ENCODE data around the gene MUC5B. TPM values are rescaled to one million over a fixed set of nuclear protein-coding genes. Genes with fewer than 3 reads are reported as not detected.
A peak's percentile ranks its signal among the peaks of the same experiment; 100 is the strongest.

MUC5B gene
- total RNA-seq, 1 experiment from 2014 or later, result 1.6 TPM

DNA sequence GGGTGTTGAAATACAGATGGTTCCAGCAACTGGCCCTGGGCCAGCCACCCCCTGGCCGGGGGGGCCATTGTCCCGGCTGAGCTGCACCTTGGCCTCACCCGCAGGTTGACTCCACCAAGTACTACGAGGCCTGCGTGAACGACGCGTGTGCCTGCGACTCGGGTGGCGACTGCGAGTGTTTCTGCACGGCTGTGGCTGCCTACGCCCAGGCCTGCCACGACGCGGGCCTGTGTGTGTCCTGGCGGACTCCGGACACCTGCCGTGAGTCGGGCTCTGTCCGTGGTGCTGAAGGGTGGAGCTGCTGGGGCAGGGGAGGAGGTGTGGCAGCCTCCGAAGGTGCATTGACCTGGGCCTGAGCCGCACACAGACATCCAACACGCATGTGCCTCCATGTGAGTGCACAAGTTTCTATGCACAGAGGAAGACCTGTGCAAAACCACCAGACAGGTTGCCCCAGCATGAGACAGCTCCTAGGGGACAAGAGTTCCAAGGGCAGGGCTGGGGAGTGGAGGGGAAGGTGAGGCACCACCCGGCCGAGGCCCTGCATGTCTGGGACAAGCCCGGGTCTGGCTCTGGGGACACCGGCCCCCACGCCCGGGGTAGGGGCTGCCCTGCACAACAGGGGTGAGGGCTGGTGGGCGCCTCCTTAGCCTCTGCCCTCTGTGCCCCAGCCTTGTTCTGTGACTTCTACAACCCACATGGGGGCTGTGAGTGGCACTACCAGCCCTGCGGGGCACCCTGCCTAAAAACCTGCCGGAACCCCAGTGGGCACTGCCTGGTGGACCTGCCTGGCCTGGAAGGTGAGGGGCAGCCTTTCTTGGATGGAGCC lies 16.1 kb downstream of the MUC5B start (continued):
- TF ChIP-seq ZBTB43 (CRISPR knock-in tag; IDR thresholded peaks at IDR 0.05) (no peak), GABPB1 (CRISPR knock-in tag; IDR thresholded peaks at IDR 0.05) (no peak), ZBTB21 (CRISPR knock-in tag; IDR thresholded peaks at IDR 0.05; ENCODE audit: borderline replicate concordance) (peak; percentile 81), PRDM15 (CRISPR knock-in tag; IDR thresholded peaks at IDR 0.05) (no peak), CREM (CRISPR knock-in tag; IDR thresholded peaks at IDR 0.05) (peak; percentile 54; the same call in 1 of the 2 replicates), MYBL2 (CRISPR knock-in tag; IDR thresholded peaks at IDR 0.05) (0 out of 2 replicates have a peak, but pooled peaks have one; percentile 24), TEAD4 (CRISPR knock-in tag; IDR thresholded peaks at IDR 0.05) (no peak), KAT7 (CRISPR knock-in tag; IDR thresholded peaks at IDR 0.05; ENCODE audit: borderline replicate concordance) (0 out of 2 replicates have a peak, but pooled peaks have one; percentile 37), ATF6 (CRISPR knock-in tag; IDR thresholded peaks at IDR 0.05) (no peak)
- TF ChIP-seq, protein P1, sequence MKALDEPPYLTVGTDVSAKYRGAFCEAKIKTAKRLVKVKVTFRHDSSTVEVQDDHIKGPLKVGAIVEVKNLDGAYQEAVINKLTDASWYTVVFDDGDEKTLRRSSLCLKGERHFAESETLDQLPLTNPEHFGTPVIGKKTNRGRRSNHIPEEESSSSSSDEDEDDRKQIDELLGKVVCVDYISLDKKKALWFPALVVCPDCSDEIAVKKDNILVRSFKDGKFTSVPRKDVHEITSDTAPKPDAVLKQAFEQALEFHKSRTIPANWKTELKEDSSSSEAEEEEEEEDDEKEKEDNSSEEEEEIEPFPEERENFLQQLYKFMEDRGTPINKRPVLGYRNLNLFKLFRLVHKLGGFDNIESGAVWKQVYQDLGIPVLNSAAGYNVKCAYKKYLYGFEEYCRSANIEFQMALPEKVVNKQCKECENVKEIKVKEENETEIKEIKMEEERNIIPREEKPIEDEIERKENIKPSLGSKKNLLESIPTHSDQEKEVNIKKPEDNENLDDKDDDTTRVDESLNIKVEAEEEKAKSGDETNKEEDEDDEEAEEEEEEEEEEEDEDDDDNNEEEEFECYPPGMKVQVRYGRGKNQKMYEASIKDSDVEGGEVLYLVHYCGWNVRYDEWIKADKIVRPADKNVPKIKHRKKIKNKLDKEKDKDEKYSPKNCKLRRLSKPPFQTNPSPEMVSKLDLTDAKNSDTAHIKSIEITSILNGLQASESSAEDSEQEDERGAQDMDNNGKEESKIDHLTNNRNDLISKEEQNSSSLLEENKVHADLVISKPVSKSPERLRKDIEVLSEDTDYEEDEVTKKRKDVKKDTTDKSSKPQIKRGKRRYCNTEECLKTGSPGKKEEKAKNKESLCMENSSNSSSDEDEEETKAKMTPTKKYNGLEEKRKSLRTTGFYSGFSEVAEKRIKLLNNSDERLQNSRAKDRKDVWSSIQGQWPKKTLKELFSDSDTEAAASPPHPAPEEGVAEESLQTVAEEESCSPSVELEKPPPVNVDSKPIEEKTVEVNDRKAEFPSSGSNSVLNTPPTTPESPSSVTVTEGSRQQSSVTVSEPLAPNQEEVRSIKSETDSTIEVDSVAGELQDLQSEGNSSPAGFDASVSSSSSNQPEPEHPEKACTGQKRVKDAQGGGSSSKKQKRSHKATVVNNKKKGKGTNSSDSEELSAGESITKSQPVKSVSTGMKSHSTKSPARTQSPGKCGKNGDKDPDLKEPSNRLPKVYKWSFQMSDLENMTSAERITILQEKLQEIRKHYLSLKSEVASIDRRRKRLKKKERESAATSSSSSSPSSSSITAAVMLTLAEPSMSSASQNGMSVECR (CRISPR knock-in tag; IDR thresholded peaks at IDR 0.05; ENCODE audit: borderline replicate concordance), result peak; percentile 67

- no peak for ATAC-seq
- ChIA-PET POLR2A (no interaction called here), CTCF (no interaction called here)
- TF ChIP-seq TEAD4 (CRISPR knock-in tag; IDR thresholded peaks at IDR 0.05) (no peak), SOX15 (CRISPR knock-in tag; IDR thresholded peaks at IDR 0.05) (no peak), ZNF317 (CRISPR knock-in tag; IDR thresholded peaks at IDR 0.05; ENCODE audit: borderline replicate concordance, low read depth) (no peak), FOXK1 (CRISPR knock-in tag; IDR thresholded peaks at IDR 0.05) (no peak), ATF1 (CRISPR knock-in tag; IDR thresholded peaks at IDR 0.05) (no peak), ZNF219 (CRISPR knock-in tag; IDR thresholded peaks at IDR 0.05; ENCODE audit: borderline replicate concordance) (no peak), TCF7 (CRISPR knock-in tag; IDR thresholded peaks at IDR 0.05; ENCODE audit: low read depth) (no peak), ZNF532 (CRISPR knock-in tag; IDR thresholded peaks at IDR 0.05; ENCODE audit: borderline replicate concordance) (no peak)
These were observed 16.8 kb downstream of the MUC5B start for GRCh38 chr11:1239596-1240205.

More at GRCh38 chr11:1239596-1240205, 16.8 kb downstream of the MUC5B start:
- H3K27me3 Mint-ChIP-seq (ENCODE audit: low read depth), result 0 out of 2 replicates have a peak, but pooled peaks cover 4% of the 10 kb centered on the region
- no peak overlapping the region for H3K4me3 Mint-ChIP-seq
- H3K9me3 Mint-ChIP-seq, result peaks cover 15% of the 10 kb centered on the region
- H3K4me1 Mint-ChIP-seq, result no peaks in the 10 kb centered on the region
- no peak overlapping the region for H3K27ac Mint-ChIP-seq
- no peak for DNase-seq (ENCODE audit: low spot score)
- peaks cover 10% of the 10 kb centered on the region for H3K36me3 Mint-ChIP-seq

All from WTC11 (cell line).